ENCODE data around the gene UBTD1. TPM values are rescaled to one million over a fixed set of nuclear protein-coding genes. Genes with fewer than 3 reads are reported as not detected.

The UBTD1 gene
- total and polyA plus RNA-seq, 7 experiments from 2014 or later = 0.94 to 4.2 (median 2.1) TPM

DNA sequence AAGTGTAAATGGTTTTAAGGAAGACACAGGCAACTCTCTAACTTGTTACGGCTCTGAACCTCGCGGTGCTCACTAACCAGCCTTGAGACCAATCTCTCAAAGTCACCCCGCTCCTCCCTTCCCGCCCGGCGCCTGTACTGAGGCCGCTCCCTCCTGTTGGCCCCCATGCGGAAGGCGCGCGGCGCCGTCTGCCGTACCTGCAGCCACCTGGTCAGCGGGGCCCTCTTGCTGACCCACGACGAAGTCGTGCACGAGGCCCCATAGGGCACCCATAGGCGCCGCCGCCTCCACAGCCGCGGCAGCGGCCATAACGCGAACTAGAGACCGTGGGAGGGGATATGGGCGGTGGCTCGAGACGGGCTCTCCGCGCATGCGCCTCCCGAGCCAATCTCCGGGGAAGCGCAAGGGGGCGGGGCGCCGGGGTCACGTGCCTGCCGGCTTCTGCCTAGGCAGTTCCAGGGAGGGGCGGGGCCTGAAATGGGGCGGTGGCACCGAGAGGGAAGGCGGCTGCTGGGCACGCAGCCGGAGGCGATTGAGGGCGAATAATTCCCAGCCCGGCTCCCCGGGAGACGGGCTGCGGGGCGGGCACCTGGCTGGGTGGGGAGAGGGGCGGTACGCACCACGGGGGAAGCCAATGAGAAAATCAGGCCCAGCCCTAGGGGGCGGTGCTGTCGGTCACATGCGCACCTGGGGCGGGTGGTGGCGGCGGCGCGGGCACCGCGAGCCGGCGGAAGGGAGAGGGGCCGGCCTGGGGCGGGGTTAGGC lies 466 bp upstream of the UBTD1 start, which contains the start of gene MMS19:
Gene MMS19 (minus strand): TSS at position 347 of the 765 bp plus-strand sequence. CDS start 38 bp downstream, at position 309.
- H3K36me3 Mint-ChIP-seq = peaks cover 0 to 2% (median 0%) of the 10 kb centered on the region in 5 donors
- H3K27ac Mint-ChIP-seq = peak within 1 kb of the TSS; percentile 94 to 98 (median 97)
- H3K9me3 Mint-ChIP-seq = no peaks in the 10 kb centered on the region
- peaks cover 28 to 65% (median 49%) of the 10 kb centered on the region in 7 donors for H3K4me1 Mint-ChIP-seq
- H3K4me3 ChIP-seq (ENCODE audit: low read length) = peak within 1 kb of the TSS; percentile 96
- no peaks in the 10 kb centered on the region for H3K9me3 ChIP-seq (ENCODE audit: control insufficient read depth in 2 of 3, low read length in 3 of 3)
- peaks cover 0 to 6% (median 0%) of the 10 kb centered on the region in 3 experiments for H3K36me3 ChIP-seq (ENCODE audit: control insufficient read depth in 2 of 3, insufficient read depth in 3 of 3, low read length in 3 of 3)
- ChIA-PET POLR2A (no interaction called here), CTCF (no interaction called here)
- DNase-seq (peak; percentile 99 to 100 (median 100)), ATAC-seq (peak; percentile 89)
- intact Hi-C loops (cut with micrococcal nuclease) = loop anchor here (1.0 to 10.0 kb wide), 22 partner anchors 15 to 911 kb away; partner anchors contain the start of genes ARHGAP19 (in 2 of the 2), AVPI1 (in 2 of the 2), EXOSC1 (in 2 of the 2) and FRAT2 (in 2 of the 2)
- peaks cover 0 to 34% (median 21%) of the 10 kb centered on the region in 5 donors for H3K27me3 Mint-ChIP-seq
- peaks cover 20 to 41% of the 10 kb centered on the region in 2 donors for H3K4me1 ChIP-seq (ENCODE audit: control insufficient read depth in 2 of 2, insufficient read depth in 2 of 2, low read length in 2 of 2)
- no peaks in the 10 kb centered on the region for H3K27me3 ChIP-seq (ENCODE audit: control insufficient read depth in 2 of 2, insufficient read depth in 2 of 2, low read length in 2 of 2)
- H3K4me3 Mint-ChIP-seq = peak within 1 kb of the TSS; percentile 85 to 99 (median 98)
- H3K27ac ChIP-seq (ENCODE audit: low read depth, low read length) = peak within 1 kb of the TSS; percentile 81

DNA sequence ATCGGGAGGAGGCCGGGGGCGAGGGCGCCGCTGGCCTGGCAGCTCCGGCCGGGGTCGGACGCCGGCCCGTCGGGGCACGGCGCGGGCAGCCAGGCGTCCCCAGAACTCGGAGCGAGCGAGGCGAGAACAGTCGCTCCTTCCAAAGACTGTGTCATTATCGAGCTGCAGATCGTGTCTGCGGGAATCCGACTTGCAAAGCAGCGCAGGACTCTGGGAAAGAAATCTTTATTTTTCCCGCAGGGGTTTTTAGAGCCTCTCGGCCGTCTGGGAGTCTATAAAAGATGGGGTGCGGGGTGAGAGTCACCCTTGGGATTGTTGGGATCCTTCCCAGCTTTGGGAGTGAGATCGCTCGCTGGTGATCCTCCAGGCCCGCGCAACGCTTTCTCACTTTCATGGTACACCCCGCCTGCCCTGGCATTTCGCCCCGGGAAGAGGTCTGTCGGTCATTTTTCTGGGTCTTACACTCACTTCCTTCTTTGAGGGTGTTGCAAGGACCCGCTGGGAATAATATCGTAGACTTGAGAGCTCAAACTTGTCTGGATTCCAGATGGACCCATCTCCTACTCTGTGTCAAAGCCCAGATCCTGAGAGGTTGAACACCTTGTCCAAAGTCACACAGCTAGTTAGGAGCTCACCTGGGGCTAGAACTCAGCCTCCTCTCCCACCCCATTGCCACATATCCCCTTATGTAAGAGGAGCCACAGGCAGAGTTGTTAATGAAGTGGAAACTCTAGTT lies 1.0 kb downstream of the UBTD1 start:
- intact Hi-C loops (cut with micrococcal nuclease) = loop anchor here (2.0 to 10.0 kb wide), 9 partner anchors 17 to 913 kb away; partner anchors contain the start of genes LCOR (in 2 of the 2), FRAT2 (in 1 of the 2), R3HCC1L (in 1 of the 2) and TM9SF3 (in 1 of the 2)
- ATAC-seq (no peak), DNase-seq (peak in 1 of 9 donors; percentile 21)
- Histone ChIP-seq H3K4me1 (ENCODE audit: control insufficient read depth in 2 of 2, insufficient read depth in 2 of 2, low read length in 2 of 2) (peaks cover 20 to 38% of the 10 kb centered on the region in 2 donors), H3K27me3 (ENCODE audit: control insufficient read depth in 2 of 2, insufficient read depth in 2 of 2, low read length in 2 of 2) (no peaks in the 10 kb centered on the region), H3K36me3 (ENCODE audit: control insufficient read depth in 2 of 3, insufficient read depth in 3 of 3, low read length in 3 of 3) (peaks cover 0 to 5% (median 0%) of the 10 kb centered on the region in 3 experiments), H3K27ac (ENCODE audit: low read depth, low read length) (peak overlapping the region; percentile 81), H3K4me3 (ENCODE audit: low read length) (peak overlapping the region; percentile 96), H3K9me3 (ENCODE audit: control insufficient read depth in 2 of 3, low read length in 3 of 3) (no peaks in the 10 kb centered on the region)
- H3K4me1 Mint-ChIP-seq = peaks cover 24 to 50% (median 38%) of the 10 kb centered on the region in 7 donors
- H3K4me3 Mint-ChIP-seq = peak overlapping the region; percentile 31 to 98 (median 70)
- ChIA-PET POLR2A (interaction anchor here (0.6 to 1.5 kb wide), 2 partner anchors 55 to 178 kb away, joined by 3 to 4 read pairs; no protein-coding TSS in a partner anchor), CTCF (interaction anchor here (0.5 to 1.4 kb wide), 3 partner anchors 33 to 54 kb away, joined by 3 read pairs; no protein-coding TSS in a partner anchor)
- H3K27me3 Mint-ChIP-seq = peaks cover 0 to 36% (median 21%) of the 10 kb centered on the region in 5 donors
- H3K27ac Mint-ChIP-seq = peak overlapping the region in 4 of 9 donors; percentile 15 to 63 (median 30)
- H3K36me3 Mint-ChIP-seq = no peaks in the 10 kb centered on the region
- no peaks in the 10 kb centered on the region for H3K9me3 Mint-ChIP-seq

DNA sequence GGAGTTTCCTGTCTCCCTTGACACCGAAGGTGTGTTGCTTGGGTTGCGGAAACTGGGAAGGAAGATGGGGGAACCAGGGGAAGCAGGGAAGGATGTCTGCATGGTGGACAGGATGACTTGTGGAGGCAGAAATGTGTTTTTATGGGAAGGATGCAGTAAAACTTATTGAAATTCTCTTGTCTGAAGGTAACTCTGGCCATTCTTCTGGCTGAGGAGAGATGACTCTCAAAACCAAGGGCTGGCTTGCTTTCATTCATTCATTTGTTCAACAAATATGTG lies 1.5 kb downstream of the UBTD1 start:
- peak overlapping the region; percentile 7 to 98 (median 66) for H3K4me3 Mint-ChIP-seq
- Histone ChIP-seq H3K4me3 (ENCODE audit: low read length) (no peak overlapping the region), H3K27ac (ENCODE audit: low read depth, low read length) (no peak overlapping the region), H3K4me1 (ENCODE audit: control insufficient read depth in 2 of 2, insufficient read depth in 2 of 2, low read length in 2 of 2) (peaks cover 18 to 33% of the 10 kb centered on the region in 2 donors), H3K36me3 (ENCODE audit: control insufficient read depth in 2 of 3, insufficient read depth in 3 of 3, low read length in 3 of 3) (peaks cover 0 to 5% (median 0%) of the 10 kb centered on the region in 3 experiments), H3K9me3 (ENCODE audit: control insufficient read depth in 2 of 3, low read length in 3 of 3) (no peaks in the 10 kb centered on the region), H3K27me3 (ENCODE audit: control insufficient read depth in 2 of 2, insufficient read depth in 2 of 2, low read length in 2 of 2) (no peaks in the 10 kb centered on the region)
- no peak for DNase-seq
- H3K36me3 Mint-ChIP-seq = no peaks in the 10 kb centered on the region
- peaks cover 0 to 36% (median 21%) of the 10 kb centered on the region in 5 donors for H3K27me3 Mint-ChIP-seq
- ChIA-PET POLR2A (interaction anchor here (0.6 to 1.5 kb wide), 2 partner anchors 55 to 179 kb away, joined by 3 to 4 read pairs; no protein-coding TSS in a partner anchor), CTCF (interaction anchor here (1.0 to 1.4 kb wide), 2 partner anchors 43 to 54 kb away, joined by 3 read pairs; no protein-coding TSS in a partner anchor)
- no peak for ATAC-seq
- H3K4me1 Mint-ChIP-seq = peaks cover 19 to 45% (median 33%) of the 10 kb centered on the region in 7 donors
- peak overlapping the region in 4 of 9 donors; percentile 15 to 63 (median 24) for H3K27ac Mint-ChIP-seq
- intact Hi-C loops (cut with micrococcal nuclease) = no loop called here
- no peaks in the 10 kb centered on the region for H3K9me3 Mint-ChIP-seq

DNA sequence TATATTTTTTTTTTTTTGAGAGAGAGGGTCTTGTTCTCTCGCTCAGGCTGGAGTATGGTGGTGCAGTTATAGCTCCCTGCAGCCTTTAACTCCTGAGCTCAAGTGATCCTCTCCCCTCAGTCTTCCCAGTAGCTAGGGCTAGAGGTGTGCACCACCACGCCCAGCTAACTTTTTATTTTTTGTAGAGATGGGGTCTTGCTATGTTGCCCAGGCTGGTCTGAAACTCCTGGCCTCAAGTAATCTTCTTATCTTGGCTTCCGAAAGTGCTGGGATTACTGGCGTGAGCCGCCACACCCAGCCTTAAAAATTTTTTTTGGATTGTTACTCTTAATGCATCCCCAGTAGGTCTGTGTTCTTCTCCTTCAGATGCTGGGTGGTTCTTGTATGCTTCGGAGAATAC lies 4.2 kb downstream of the UBTD1 start:
- H3K4me1 ChIP-seq (ENCODE audit: control insufficient read depth in 2 of 2, insufficient read depth in 2 of 2, low read length in 2 of 2) = peaks cover 2 to 9% of the 10 kb centered on the region in 2 donors
- H3K4me3 ChIP-seq (ENCODE audit: low read length) = no peak overlapping the region
- H3K27me3 ChIP-seq (ENCODE audit: control insufficient read depth in 2 of 2, insufficient read depth in 2 of 2, low read length in 2 of 2) = no peaks in the 10 kb centered on the region
- H3K27me3 Mint-ChIP-seq = peaks cover 0 to 44% (median 21%) of the 10 kb centered on the region in 5 donors
- POLR2A ChIA-PET = interaction anchor here (1.2 kb wide), 1 partner anchor 8 kb away, joined by 5 read pairs; no protein-coding TSS in a partner anchor
- peaks cover 0 to 18% (median 11%) of the 10 kb centered on the region in 7 donors for H3K4me1 Mint-ChIP-seq
- no peak for DNase-seq
- no peak overlapping the region for H3K27ac ChIP-seq (ENCODE audit: low read depth, low read length)
- no peaks in the 10 kb centered on the region for H3K9me3 Mint-ChIP-seq
- no peak overlapping the region for H3K27ac Mint-ChIP-seq
- no peak overlapping the region for H3K4me3 Mint-ChIP-seq
- no peak for ATAC-seq
- no peaks in the 10 kb centered on the region for H3K36me3 Mint-ChIP-seq
- no peaks in the 10 kb centered on the region for H3K9me3 ChIP-seq (ENCODE audit: control insufficient read depth in 2 of 3, low read length in 3 of 3)
- peaks cover 0 to 5% (median 0%) of the 10 kb centered on the region in 3 experiments for H3K36me3 ChIP-seq (ENCODE audit: control insufficient read depth in 2 of 3, insufficient read depth in 3 of 3, low read length in 3 of 3)
- intact Hi-C loops (cut with micrococcal nuclease) = no loop called here
- CTCF ChIA-PET = no interaction called here

DNA sequence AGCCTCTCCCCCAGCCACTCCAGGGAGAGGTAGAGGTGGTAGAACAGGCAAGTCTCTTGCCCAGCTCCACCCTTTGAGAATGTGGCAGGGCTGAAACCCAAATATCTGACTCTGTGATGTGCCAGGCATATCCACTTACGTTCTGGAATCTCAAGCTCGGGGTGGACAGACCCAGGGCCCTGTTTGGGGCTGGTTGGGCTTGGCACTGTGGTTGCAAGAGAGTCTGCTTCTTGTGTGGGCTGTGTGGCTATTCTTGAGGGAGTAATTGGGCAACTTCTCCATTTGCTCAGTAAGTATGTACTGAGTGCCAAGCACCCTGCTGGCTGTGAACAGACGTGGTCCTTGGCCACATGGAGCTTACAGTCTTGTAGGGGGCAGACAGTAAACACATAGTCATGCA lies 4.7 kb downstream of the UBTD1 start:
- Mint-ChIP-seq H3K36me3 (no peaks in the 10 kb centered on the region), H3K4me1 (peaks cover 0 to 16% (median 9%) of the 10 kb centered on the region in 7 donors), H3K4me3 (no peak overlapping the region), H3K27me3 (peaks cover 0 to 44% (median 21%) of the 10 kb centered on the region in 5 donors), H3K9me3 (no peaks in the 10 kb centered on the region), H3K27ac (no peak overlapping the region)
- DNase-seq (no peak), ATAC-seq (no peak)
- no peak overlapping the region for H3K27ac ChIP-seq (ENCODE audit: low read depth, low read length)
- no peaks in the 10 kb centered on the region for H3K27me3 ChIP-seq (ENCODE audit: control insufficient read depth in 2 of 2, insufficient read depth in 2 of 2, low read length in 2 of 2)
- ChIA-PET CTCF (no interaction called here), POLR2A (interaction anchor here (0.6 to 1.2 kb wide), 2 partner anchors 9 to 30 kb away, joined by 3 to 5 read pairs; no protein-coding TSS in a partner anchor)
- peaks cover 0 to 5% (median 0%) of the 10 kb centered on the region in 3 experiments for H3K36me3 ChIP-seq (ENCODE audit: control insufficient read depth in 2 of 3, insufficient read depth in 3 of 3, low read length in 3 of 3)
- H3K4me1 ChIP-seq (ENCODE audit: control insufficient read depth in 2 of 2, insufficient read depth in 2 of 2, low read length in 2 of 2) = peaks cover 2 to 9% of the 10 kb centered on the region in 2 donors
- intact Hi-C loops (cut with micrococcal nuclease) = no loop called here
- H3K9me3 ChIP-seq (ENCODE audit: control insufficient read depth in 2 of 3, low read length in 3 of 3) = no peaks in the 10 kb centered on the region
- H3K4me3 ChIP-seq (ENCODE audit: low read length) = no peak overlapping the region

DNA sequence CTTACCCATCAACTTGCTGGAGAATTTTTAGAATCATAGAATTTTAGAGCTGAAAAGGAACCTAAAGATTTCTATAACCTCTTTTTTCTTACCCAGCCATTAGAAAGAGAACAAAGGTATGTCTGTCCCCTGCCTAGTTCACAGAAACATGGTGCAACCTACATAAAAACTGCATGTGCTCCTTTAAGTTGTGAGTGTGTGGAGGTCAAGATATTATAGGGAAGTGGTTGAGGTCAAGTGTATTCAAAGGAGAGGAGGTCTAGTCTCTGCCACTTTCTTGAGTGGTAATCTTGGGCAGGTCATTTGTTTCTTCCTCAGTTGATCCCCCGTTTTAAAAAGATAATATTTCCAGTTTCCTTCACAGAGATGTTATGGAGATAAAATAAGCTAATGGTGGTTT lies 6.4 kb downstream of the UBTD1 start:
- Histone ChIP-seq H3K9me3 (ENCODE audit: control insufficient read depth in 2 of 3, low read length in 3 of 3) (no peaks in the 10 kb centered on the region), H3K4me1 (ENCODE audit: control insufficient read depth in 2 of 2, insufficient read depth in 2 of 2, low read length in 2 of 2) (peaks cover 0 to under 1% of the 10 kb centered on the region in 2 donors), H3K27ac (ENCODE audit: low read depth, low read length) (no peak overlapping the region), H3K36me3 (ENCODE audit: control insufficient read depth in 2 of 3, insufficient read depth in 3 of 3, low read length in 3 of 3) (no peaks in the 10 kb centered on the region), H3K4me3 (ENCODE audit: low read length) (no peak overlapping the region), H3K27me3 (ENCODE audit: control insufficient read depth in 2 of 2, insufficient read depth in 2 of 2, low read length in 2 of 2) (no peaks in the 10 kb centered on the region)
- intact Hi-C loops (cut with micrococcal nuclease) = no loop called here
- no peaks in the 10 kb centered on the region for H3K9me3 Mint-ChIP-seq
- no peak overlapping the region for H3K27ac Mint-ChIP-seq
- ATAC-seq (no peak), DNase-seq (no peak)
- no peaks in the 10 kb centered on the region for H3K36me3 Mint-ChIP-seq
- H3K4me3 Mint-ChIP-seq = no peak overlapping the region
- CTCF ChIA-PET = no interaction called here
- peaks cover 0 to 11% (median 8%) of the 10 kb centered on the region in 7 donors for H3K4me1 Mint-ChIP-seq
- peaks cover 0 to 38% (median 18%) of the 10 kb centered on the region in 5 donors for H3K27me3 Mint-ChIP-seq
- POLR2A ChIA-PET = interaction anchor here (1.6 kb wide), 1 partner anchor 8 kb away, joined by 3 read pairs; no protein-coding TSS in a partner anchor
